Smooth muscle cell of the coronary artery (primary cell): ENCODE results near the gene MTHFS. TPM values are rescaled to one million over a fixed set of nuclear protein-coding genes. Genes with fewer than 3 reads are reported as not detected.

ENCODE experiments used
- total RNA-seq: library from RNA; depleted of rRNA; stranded (reverse); fragments of >200 nt; gene quantifications from 2 replicates; pipeline ENCODE4 v1.2.3, GENCODE V29; 2014; ENCODE audit warnings: low replicate concordance

Gene MTHFS
- 14.3 and 17.4 TPM in 2 replicates for total RNA-seq

DNA sequence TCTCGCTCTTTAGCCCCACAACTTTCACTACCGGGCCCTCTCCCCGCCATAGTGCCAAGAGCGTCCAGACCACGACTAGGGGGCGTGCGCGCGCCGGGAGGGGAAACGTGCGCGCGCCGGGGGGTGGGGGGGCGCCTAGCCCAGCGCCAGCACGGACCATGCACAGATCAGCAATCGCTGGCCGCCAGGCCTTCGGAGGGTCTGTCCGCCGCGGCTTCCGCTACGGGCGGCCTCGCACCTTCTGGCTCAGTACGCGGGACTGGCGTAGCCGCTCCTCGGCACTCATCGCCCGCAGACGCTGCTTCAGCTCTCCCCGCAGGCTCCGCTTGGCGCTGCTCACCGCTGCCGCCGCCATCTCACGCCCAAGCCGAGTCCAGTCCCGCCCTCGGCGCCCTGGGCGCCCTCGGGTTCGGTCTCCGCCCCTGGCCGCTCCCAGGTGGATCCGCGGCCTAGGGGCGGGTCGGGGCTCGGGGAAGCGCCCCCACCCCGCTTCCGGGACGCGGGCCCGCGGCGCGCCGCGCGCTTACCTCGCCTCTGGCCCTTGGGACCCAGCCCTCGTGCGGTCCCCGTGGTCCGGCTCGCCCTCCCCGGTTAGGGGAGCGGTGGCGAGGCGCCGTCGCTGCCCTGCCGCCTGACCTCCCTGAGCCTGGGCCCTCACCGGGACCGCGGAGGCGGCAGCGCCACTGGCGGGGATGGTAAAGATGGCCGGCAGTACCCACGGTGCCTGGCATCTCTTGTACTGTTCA lies at the start of gene MTHFS:
Gene MTHFS, minus strand, starts transcription at position 381 of the 746 bp plus-strand sequence. Its CDS starts 26 bp downstream, at position 355.

Other genes with a start within 250 kb of the MTHFS start
- gene BCL2A1, start 74.2 kb upstream of the MTHFS start, total RNA-seq, result 1.3 TPM in 1 of 2 replicates, not detected in the other
- 81.7 and 146 TPM in 2 replicates for gene ZFAND6, start 162.7 kb upstream of the MTHFS start, total RNA-seq